OCI-LY7 (cell line): ENCODE measurements around the gene TPPP.

Experiments used
- CTCF ChIP-seq: fragments of 200-600 bp; sonication (generic); conservative IDR thresholded peaks from 2 replicates; pipeline ENCODE4 v1.5.1; 2014; ENCODE audit warnings: mild to moderate bottlenecking, antibody characterized with exemption, low read length, moderate library complexity, mixed read lengths
- EZH2phosphoT487 ChIP-seq: fragments of 200-600 bp; sonication (generic); IDR thresholded peaks from 2 replicates; pipeline ENCODE4 v1.6.1; 2018; ENCODE audit warnings: low read depth, borderline replicate concordance, mild to moderate bottlenecking, mixed run types, antibody characterized with exemption, low read length, moderate library complexity, mixed read lengths

- TF ChIP-seq CTCF (no peak), EZH2phosphoT487 (no peak)
Observed at GRCh38 chr5:663436-664342, 29.5 kb downstream of the TPPP start.
